ENCODE measurements around the gene KAT2A. TPM values are rescaled to one million over a fixed set of nuclear protein-coding genes. Genes with fewer than 3 reads are reported as not detected.

The KAT2A gene
- total RNA-seq, 1 donor from 2014 or later = 19.9 TPM

DNA sequence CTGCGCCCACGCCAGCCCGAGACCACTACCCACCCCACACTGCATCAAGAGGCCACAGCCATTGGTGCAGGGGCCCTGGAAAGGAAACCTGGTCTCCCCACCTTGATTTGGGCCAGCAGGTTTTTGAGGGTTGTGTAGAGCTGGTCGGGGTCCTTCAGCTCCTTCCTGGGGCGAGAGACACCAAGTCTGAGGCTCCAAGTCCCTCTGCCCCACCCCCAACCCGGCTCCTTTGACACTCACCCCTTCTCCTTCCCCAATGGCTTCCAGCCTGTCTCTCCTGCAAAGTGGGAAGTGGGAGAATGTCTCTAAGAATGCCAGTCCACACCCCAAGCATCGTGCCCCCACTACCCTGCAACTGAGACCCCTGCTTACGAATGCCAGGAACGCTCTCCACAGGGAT, 7.0 kb downstream of the KAT2A start:
- no peak for DNase-seq

DNA sequence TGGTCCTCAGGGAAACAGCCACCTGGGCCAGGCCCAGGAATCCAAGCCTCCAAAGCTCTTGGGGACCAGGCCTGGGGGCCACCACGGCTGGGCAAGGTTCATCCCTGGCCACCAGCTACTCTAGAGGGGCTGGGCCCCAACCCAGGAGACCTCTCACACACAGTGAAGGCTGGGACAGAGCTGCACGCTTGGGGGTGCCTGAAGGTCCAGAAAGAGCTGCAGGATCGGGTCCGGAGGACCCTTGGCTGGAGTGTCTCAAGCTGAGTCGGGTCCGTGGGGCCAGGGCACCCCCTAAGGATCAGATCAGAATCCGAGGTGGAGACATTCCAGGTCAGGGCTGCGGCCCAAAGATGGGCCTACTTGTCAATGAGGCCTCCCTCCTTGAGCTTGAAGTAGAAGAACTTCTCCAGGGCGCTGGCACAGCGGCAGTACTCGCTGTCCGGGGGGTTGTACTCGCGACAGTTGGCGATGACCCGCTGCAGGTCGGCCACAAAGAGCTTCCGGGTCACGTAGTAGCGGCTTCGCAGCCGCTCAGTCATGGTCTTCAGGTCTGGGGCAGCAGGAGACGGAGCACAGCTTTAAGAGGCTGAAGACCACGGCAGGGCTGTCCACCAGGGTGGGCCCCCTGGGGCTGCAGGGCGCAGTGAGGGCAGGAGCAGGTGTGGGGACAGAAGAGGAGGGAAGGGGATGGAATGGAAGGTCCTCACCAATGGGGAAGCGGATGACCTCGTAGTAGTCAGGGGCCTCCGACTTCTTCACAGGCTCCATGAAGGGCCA, 7.7 kb downstream of the KAT2A start:
- no peak for DNase-seq

DNA sequence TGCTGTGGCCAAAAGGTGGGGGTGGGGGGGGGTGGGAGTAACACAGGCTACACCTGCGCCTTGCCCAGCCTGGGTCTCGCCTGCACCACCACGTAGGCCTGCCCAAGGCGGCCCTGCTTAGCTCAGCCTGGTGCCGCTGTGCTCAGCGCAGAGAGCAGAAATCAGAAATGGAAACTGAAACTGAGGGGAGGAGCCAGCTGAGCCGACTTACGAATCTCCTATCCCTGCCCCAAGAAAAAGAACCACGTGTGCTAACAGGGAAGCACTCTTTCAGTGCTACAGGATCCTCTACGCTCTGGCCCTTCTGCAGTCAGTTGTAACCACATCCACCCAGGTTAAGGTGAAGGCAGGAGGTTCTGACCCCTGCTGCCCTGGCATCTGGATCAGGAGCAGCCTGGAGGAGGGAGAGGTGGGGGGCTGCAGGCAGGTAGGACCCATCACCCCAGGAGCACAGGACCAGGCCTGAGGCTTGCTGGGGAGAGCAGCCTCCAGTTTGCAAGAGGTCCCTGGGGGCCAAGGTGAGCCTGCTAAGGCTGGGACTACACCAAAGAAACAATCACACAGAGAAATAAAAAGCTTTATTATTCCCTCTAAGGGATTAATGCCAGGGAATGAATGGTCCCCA, 8.5 kb downstream of the KAT2A start, which contains the start of gene DHX58:
Gene DHX58 (minus strand): TSS at position 163 of the 625 bp plus-strand sequence. CDS start 822 bp downstream, outside the sequence.
- peak; percentile 87 for DNase-seq

DNA sequence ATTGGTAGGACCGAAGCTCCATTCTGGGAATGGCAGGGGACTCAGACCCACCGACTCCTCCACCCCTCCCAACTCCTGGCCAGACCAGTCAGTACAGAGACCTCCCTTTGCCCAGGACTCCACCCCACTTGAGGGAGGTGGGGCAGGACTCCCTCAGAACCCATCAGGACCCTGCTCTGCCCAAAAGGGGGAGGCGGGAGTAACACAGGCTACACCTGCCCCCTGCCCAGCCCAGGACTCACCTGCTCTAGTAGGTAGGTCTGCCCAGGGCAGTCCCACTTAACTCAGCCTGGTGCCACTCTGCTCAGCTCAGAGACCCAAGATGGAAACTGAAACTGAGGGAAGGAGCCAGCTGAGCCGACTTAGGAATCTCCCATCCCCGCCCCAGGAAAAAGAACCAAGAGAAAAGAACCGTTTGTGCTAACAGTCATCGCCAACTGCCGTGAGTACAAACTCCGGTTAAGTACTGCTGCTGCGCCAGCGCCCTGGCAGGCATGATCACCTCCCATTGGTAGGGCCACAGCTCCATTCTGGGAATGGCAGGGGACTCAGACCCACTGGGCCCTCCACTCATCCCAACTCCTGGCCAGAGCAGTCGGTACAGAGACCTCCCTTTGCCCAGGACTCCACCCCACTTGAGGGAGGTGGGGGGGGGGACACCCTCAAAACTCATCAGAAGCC, 9.2 kb downstream of the KAT2A start:
- peak; percentile 47 for DNase-seq

DNA sequence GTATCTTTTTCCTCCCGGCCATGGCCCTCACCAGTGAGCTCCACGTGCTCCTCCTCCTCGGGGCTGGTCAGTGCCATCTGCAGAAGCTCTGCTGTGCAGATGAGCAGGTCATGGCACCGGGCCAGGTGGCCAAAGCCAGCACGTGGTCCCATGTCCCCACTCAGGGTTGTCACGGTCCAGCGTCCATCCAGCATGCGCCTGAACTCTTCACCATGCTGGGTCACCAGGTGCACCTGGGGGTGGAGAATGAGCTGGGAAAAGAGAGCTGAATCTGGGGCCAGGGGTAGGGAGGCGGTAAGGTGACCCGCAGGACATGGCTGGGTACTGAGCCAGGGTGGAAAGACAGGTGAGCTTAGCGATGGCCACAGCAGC, 9.9 kb downstream of the KAT2A start:
- DNase-seq = no peak

DNA sequence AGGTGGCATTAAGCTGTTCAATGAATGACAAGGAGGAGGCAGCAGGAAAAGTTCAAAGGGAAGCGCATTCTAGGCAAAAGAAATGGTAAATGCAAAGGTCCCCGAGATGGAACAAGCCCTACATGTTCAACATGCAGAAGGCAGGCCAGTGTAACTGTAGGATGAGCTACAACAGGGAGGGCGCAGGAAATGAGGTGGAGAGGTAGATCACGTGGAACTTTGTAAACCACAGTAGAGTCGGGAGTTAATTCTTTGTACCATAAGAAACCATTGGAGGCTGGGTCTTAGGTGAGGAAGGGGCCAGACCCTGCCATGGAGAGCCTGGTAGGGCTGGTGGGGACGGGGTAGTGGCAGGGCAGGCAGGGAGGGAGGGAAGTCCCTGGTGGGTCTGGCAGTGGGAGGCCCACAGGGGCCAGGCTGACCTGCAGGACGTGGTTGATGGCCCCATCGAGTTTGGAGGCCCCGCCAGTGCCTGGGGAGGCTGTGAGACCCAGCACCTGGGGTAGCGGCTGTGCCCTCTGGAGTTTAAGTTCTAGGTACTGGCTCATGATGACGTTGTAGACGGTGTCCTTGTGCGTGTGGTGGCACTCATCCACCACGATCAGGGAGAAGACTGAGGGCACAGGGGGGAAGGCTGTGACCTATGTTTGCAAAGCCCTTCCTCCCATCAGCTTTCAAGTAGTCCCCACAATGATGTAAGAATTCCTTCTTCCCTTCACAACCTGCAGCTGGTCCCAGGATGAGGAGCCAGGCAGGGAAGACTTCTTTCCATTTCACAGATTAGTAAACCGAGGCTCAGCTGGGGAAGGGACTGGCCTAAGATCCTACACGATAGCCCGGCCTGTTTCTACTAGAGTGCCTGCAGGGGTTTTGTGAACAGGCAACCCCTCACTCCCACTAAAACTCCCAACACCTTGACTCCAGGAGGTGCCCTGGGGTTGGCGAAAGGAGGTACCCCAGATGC, 10.6 kb downstream of the KAT2A start:
- no peak for DNase-seq

DNA sequence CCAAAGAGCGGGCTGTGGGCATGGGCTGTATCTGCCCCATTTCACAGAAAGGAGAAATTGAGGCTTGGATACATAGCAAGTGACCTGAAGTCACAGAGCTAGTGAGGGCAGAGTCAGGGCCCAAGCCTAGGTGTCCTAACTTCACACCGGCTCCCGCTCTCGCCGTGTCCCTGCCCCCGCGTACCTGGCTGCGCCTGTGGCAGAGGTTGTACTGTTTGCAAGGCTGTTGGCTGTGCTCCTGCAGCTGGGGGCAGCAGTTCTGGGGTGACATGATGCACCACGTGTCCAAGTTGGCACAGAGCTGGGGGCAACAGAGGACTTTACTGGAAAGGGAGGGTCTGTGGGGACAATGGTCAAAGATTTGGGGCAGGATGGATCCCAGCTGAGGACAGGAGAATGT, 12.1 kb downstream of the KAT2A start:
- DNase-seq = no peak

DNA sequence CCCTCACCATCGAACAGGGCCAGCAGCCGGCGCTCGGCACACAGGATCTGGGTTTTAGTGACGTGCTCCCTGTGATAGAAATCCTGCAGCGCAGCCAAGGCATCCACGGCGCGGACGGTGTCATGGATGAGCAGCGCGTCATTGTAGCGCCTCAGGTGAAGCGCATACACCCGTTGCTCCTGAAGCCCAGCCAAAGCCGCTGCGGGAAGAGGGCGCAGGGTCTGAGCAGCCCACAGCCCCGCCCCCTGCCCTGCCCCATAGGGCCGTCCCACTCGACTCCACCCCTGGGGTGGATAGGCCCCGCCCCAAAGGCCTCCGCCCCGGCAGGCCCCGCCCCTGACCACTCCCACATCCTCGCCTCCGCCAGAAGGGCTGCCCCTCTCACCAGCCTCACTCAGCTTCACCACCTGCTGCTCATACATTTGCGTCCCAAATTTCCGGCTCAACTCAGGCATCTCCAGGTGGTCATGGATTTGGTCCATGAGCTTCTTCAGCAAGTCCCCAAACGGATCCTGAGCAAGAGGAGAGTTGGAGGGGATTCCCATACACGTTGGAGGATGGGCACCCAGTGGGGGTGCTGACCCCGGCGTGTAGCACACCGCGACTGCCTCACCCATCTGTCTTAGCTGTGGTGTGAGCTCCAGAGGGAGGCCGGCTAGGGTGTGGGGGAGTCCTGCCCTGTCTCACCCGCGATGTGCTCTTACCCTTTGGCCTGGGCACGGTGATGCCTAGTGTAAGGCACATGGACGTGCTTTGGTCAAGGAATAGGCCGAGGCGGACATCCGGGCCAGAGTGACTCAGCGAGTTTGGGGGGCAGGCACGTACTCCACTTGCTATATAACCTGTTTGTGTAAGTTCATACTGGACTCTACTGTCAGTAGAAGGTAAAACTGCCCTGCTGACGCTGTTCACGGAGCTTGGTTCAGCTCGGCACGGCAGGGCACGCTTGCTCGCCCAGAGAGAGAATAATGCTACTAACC, 13.3 kb downstream of the KAT2A start:
- peak; percentile 88 for DNase-seq

DNA sequence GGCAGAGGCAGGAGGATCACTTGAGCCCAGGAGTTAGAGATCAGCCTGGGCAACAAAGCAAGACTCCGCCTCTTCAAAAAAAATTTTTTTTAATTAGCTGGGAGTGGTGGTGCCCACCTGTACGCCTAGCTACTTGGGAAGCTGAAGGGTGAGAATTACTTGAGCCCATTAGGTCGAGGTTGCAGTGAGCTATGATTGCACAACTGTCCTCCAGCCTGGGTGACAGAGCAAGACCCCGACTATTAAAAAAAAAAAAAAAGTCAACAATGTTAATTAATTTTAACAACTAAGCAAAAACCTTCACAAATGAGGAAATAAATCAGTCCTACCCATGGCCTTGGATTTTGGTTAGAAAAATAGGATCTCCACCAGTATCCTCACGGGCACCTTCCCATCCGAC, 14.0 kb downstream of the KAT2A start:
- no peak for DNase-seq

DNA sequence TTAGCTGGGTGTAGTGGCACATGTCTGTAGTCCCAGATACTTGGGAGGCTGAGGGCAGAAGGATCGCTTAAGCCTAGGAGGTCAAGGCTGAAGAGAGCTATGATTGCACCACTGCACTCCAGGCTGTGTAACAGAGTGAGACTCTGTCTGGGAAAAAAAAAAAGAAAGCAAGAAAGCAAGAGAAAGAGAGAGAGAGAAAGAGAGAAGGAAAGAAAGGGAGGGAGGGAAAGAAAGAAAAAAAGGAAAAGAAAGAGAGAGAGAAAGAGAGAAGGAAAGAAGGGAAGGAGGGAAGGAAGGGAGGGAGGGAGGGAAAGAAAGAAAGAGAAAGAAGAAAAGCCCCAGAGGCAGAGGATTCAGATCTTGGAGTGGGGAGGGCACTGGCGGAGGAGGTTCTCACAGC, 15.2 kb downstream of the KAT2A start:
- DNase-seq = no peak

DNA sequence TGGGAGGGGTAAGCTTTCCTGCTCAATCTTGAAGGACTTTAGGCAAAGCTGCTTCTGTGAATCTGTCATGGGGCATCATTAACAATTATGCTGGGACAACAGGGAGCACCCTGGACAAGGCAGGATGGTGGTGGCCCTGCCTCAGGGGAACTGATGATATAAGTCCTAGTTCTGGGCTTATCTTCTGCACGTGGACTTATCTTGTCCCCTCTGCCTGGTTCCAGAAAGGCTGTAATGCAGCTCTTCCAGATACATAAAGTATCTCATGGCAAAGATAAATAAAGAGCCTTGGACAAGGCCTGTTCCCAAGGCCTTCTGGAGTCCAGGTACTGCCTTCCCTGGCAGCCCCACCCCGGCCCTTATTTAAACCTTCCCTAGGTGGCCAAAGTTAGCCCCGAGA, 16.9 kb downstream of the KAT2A start:
- no peak for DNase-seq

DNA sequence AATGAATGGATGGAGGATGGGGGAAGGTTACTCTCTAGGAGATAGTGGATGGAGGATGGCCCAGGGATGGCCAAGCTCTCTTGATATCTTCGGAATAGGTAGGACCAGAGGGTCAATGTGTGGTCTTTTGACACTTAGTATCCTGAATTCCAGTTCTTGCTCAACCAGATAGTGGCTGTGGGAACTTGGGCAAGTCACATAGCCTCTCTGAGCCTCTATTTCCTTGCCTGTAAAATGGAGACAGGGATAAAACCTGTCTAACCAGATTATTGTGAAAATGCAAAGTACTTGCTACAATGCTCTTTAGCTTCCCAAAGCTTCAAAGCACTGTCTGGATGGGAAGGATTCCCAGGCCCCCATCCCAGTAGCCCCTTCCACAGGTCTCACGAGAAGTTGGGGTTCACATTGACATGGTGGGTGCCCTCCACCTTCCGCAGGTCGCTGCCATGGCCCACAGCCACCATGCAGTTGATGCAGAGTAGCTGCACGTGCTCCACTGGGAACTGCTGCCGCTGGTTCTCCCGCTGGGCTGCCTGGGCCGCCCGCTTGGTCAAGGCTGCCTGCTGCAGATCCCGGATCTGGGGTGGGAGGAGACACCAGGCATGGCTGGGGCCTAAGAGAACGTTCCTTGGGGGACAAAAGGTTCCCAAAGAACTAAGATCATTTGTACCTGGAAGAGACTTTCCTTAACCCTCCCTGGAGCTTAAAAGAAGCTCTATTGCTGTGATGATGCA, 17.8 kb downstream of the KAT2A start:
- DNase-seq = no peak

DNA sequence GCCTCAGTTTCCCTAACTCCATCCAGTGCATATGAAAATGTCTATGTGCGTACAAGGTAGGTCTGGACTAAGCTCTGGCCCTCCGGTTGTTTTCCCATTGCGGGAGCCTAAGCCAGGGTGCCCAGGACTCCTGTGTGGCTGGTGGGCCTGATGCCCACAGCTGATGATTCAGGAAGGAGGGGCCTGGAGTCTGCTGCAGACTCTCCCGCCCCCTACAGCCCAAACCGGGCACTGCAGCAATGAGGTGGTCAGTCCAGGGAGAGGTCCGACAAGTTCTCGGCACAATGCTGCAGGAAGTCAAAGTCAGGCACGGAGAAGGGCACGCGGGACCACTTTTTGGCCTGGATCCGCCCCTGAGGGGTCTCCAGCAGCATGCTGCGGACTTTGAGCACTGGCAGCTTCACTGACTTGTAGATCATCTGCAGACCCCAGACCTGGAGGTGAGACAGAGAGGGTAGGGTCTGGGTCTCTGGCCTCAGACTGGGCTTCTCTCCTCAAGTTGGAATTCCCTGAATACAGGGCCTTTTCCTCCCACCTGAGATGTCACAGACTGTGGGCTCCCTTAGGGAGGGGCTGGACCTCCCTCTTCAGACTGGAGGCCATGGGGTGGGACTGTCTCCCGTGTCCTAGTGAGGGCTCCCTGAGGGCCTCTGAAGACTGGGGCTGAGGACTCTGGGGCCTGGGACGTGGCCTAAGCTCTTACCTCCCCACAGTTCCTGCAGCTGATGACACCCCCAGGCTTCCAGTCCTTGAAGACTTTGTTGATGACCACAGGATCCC, 19.5 kb downstream of the KAT2A start:
- DNase-seq = peak; percentile 81

DNA sequence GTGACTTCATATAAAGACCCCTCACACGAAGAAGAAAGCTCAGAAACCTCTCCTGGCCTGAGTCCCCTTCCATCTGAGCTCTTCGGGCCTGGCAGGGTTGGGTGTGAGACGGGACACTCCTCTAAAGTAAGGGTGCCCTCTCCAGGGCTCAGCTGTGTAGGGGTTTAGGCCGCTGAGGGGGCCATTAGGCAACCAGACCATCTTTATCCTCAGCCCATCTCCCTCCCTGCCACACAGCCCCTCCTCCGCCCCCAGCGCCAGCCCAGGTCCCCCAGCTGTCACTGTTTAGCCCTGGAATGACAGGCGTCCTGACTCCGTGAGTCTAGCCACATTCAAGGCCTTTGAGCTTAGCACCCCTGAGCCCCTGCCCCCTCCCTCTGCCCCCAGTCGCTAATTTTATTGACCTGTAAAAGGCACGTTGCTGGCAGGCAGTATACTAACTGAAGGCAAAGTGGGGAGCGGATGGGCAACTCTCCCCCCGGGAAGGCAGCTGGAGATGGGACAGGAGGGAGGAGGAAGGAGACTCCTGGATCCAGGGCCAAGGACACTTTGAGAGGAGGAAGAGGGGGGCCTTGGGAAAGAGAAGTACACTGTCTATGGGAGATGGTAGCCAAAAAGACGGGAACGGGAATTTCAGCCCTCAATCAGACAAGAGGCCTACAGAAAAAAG, 22.3 kb downstream of the KAT2A start:
- DNase-seq = peak; percentile 53

DNA sequence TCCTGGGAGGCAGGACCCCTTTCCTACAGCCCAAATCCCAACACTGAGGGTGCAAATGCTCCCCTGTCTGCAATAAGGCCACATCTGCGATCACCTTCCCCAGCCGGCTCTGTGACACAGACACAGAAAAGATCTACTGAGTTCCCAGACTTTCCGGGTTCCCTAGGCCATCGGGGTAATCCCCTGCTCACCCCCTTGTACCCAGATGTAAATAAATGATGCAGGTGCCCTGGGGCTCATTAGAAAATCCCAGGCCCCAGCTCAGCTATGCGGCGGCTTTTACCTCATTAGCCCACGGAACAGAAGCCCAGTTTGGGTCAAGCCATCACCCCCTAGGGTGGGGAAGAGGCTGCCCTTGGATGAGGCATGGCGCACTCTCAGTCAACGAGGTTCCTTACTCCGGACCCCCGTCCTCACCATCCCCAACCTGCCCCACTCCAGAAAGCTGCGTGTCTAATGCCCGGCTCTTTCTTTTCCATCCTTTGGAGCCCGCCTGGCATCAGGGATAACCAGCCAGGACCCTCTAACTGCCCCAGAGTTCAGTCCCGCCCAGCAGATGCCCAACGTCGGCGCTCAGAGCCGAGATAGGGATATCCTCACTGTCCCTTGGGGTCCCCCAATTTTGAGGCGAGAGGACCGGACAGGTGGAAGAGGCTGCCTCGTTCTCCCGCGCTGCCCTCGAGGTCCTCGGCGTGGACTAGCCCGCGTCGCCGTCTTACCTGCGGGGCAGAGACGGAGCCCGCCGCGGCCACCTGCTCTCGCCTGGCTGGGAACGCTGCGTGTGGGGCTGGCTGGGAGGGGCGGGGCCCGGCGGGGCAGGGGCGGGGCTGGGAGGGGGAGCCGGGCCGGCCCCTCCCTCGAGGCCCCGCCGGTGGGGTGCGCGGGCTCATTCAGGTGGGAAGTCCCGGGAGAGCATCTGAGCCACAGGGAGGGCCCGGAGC, 23.2 kb downstream of the KAT2A start, which contains the start of gene ZNF385C:
Gene ZNF385C (minus strand): TSS at position 783 of the 941 bp plus-strand sequence. CDS start 35,417 bp downstream, outside the sequence.
- peak; percentile 42 for DNase-seq

DNA sequence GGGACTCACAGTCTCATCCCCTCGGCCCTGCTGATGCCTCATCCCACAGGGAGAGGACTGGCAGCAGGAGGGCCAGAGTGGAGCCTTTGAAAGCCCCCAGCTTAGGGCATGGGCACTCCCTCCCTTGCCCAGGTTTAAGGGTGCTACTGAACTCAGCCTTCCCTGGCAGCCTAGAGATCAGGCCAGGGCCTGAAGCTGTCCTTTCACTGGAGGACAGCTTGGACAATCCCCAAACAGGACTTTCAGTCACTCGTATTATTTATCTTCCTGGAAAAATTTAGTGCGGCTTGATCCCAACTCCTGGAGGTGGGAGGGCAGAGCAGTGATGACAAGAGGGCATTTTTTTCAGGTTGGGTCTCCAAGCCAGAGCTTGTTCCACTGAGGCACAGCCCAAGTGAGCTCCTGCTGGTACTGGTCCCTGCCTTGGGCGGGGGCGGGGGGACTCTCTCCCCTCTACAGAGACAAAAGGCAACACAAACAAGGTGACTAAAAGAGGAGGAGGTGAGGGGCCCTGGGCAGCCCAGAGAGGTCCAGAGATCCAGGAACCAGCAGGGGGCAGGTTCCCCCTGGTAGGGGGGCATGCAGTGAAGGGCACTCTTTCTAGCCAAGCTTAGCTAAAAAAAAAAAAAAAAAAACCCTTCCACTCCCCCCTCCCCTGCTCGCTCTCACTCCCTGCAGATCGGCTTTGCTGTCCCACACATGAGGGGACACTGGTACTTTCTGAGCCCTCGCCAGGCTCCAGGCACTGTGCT, 24.6 kb downstream of the KAT2A start:
- DNase-seq = no peak

Measured in tongue (tissue), 2 donors.